ENCODE measurements around the gene PAPSS2. TPM values are rescaled to one million over a fixed set of nuclear protein-coding genes. Genes with fewer than 3 reads are reported as not detected.

The PAPSS2 gene
- total RNA-seq, 2 donors from 2014 or later = 20.4 to 22.1 TPM

DNA sequence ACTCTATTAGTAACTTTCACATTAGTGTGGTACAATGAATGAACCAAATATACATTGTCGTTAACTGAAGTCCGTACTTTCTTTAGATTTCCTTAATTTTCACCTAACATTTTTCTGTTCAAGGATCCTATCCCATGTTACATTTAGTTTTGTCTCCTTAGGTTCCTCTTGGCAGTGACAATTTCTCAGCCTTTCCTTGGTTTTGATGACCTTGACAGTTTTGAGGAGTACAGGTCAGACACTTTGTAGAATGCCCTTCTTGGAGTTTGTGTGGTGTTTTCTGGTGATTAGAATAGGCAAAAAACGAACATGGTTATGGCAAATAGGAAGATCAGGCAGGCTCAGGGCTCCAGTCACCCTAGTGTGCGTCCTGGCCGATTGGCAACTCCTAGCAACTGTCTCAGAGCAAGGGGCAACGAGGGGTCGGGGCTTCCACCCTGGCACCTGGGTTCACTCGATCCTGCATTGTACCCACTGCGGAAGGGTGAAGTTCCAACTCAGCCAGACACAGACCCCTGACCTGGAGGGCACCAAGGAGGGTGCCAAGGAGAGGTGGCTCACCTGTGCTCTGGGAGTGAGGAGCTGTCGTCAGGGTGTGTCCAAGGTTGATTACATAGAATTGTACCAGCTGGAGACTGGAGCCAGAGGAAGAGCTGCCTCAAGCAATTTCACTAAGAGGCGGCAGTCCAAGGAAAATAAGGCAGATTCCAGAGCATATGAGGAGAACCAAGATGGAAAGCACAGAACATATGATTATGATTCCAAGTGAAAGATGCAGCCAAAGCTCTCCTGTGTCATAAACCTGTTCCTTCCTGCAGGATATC is 37.5 kb downstream of the PAPSS2 start:
- TF ChIP-seq, protein P1, sequence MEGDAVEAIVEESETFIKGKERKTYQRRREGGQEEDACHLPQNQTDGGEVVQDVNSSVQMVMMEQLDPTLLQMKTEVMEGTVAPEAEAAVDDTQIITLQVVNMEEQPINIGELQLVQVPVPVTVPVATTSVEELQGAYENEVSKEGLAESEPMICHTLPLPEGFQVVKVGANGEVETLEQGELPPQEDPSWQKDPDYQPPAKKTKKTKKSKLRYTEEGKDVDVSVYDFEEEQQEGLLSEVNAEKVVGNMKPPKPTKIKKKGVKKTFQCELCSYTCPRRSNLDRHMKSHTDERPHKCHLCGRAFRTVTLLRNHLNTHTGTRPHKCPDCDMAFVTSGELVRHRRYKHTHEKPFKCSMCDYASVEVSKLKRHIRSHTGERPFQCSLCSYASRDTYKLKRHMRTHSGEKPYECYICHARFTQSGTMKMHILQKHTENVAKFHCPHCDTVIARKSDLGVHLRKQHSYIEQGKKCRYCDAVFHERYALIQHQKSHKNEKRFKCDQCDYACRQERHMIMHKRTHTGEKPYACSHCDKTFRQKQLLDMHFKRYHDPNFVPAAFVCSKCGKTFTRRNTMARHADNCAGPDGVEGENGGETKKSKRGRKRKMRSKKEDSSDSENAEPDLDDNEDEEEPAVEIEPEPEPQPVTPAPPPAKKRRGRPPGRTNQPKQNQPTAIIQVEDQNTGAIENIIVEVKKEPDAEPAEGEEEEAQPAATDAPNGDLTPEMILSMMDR (IDR thresholded peaks at IDR 0.05) = no peak
- Histone ChIP-seq H3K4me1 (ENCODE audit: control insufficient read depth in 1 of 2, low read depth in 2 of 2) (no peaks in the 10 kb centered on the region), H3K9me3 (no peaks in the 10 kb centered on the region), H3K27ac (no peak overlapping the region), H3K27me3 (replicated peaks; ENCODE audit: insufficient read depth) (no peaks in the 10 kb centered on the region), H3K36me3 (no peaks in the 10 kb centered on the region), H3K4me3 (no peak overlapping the region)
- ATAC-seq (ENCODE audit: insufficient number of reproducible peaks, low FRiP score, low read depth) (no peak), DNase-seq (ENCODE audit: low spot score) (no peak)

DNA sequence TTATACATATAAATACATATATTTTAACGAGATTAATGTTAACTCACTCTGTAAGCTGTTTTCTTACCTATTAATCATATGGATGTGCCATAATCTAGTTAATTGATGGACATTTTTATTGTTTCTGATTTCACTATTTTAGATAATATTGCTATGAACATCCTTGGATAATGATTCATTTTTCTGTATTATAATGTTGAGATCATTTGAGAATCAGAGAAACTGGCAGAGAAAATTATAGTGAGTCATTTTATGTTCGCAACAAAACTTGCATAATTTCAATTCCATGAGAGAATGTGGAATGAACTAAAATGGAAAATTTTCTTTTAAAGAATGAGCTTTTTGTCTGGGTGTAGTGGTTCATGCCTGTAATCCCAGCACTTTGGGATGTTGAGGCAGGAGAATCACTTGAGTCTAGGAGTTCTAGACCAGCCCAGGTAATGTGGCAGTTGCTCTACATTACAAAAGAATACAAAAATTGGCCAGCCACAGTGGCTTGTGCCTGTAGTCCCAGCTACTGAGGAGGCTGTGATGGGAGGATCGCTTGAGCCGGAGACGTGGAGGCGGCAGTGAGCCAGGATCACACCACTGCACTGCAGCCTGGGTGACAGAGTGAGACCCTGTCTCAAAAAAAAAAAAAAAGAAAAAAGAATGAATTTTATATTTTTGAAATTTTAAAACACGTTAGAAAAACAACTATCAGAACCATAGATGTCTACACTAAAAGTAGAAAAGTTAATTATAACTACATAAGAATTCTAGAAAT is 40.5 kb downstream of the PAPSS2 start:
- peak overlapping the region in 1 of 2 donors; percentile 34 for H3K27ac ChIP-seq
- H3K4me3 ChIP-seq = no peak overlapping the region
- H3K36me3 ChIP-seq = no peaks in the 10 kb centered on the region
- H3K27me3 ChIP-seq (replicated peaks; ENCODE audit: insufficient read depth) = no peaks in the 10 kb centered on the region
- ATAC-seq (ENCODE audit: insufficient number of reproducible peaks, low FRiP score, low read depth) (no peak), DNase-seq (ENCODE audit: low spot score) (no peak)
- no peaks in the 10 kb centered on the region for H3K9me3 ChIP-seq
- TF ChIP-seq, protein P1 (IDR thresholded peaks at IDR 0.05) = no peak
- H3K4me1 ChIP-seq (ENCODE audit: control insufficient read depth in 1 of 2, low read depth in 2 of 2) = no peaks in the 10 kb centered on the region

DNA sequence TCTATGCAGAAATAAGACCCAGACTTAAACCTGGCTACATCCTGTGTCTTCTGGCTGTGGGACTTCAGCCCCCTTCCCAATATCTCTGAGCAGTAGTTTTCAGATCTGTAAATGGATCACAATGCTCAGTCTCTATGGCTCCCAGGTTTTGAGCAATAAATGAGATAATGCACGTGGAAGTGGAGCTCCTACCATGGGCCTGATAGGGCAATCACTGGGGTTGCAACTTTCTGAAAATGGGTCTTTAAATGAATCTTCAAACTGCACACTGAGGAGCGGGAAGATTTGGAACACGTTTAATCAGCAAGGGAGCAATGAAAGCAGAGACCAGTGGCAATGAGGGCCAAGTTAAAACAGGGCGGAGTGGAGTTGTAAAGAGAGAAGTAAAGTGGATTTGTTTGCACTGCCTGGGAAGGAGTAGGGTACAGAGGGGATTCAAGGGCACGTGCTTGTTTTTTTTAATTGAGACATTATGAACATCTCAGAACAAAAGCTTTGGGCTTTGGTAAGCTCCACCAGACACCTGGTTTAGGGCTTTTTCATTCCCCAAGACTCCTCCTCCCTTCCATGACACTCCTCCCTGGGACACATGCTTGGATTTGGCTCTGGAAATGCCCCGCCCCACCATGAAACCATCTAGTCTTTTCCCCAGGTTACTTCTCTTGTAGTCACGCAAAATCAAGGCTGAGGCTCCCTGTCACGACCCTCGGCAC is 42.7 kb downstream of the PAPSS2 start:
- Histone ChIP-seq H3K36me3 (no peaks in the 10 kb centered on the region), H3K4me1 (ENCODE audit: control insufficient read depth in 1 of 2, low read depth in 2 of 2) (no peaks in the 10 kb centered on the region), H3K27ac (no peak overlapping the region), H3K9me3 (no peaks in the 10 kb centered on the region), H3K27me3 (replicated peaks; ENCODE audit: insufficient read depth) (no peaks in the 10 kb centered on the region), H3K4me3 (no peak overlapping the region)
- DNase-seq (ENCODE audit: low spot score) (no peak), ATAC-seq (ENCODE audit: insufficient number of reproducible peaks, low FRiP score, low read depth) (no peak)
- TF ChIP-seq, protein P1 (IDR thresholded peaks at IDR 0.05) = no peak

DNA sequence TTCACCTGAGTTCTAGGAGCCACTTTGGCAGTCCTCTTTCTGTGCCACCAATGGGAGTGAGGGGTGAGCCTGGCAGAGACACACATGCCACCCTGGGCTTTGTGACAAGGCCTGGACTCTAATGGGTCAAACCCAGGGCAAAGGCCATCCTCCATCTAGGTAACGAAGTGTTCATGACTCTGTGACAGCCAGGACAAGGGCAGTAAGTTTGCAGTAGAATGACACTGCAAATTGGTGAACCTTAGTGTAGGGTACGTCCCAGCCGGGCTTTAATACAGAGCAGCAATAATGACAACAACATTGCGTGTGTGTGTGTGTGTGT is 43.3 kb downstream of the PAPSS2 start:
- Histone ChIP-seq H3K27me3 (replicated peaks; ENCODE audit: insufficient read depth) (no peaks in the 10 kb centered on the region), H3K36me3 (no peaks in the 10 kb centered on the region), H3K9me3 (no peaks in the 10 kb centered on the region), H3K4me1 (ENCODE audit: control insufficient read depth in 1 of 2, low read depth in 2 of 2) (no peaks in the 10 kb centered on the region), H3K4me3 (no peak overlapping the region), H3K27ac (no peak overlapping the region)
- TF ChIP-seq, protein P1 (IDR thresholded peaks at IDR 0.05) = no peak
- ATAC-seq (ENCODE audit: insufficient number of reproducible peaks, low FRiP score, low read depth) (no peak), DNase-seq (ENCODE audit: low spot score) (no peak)

DNA sequence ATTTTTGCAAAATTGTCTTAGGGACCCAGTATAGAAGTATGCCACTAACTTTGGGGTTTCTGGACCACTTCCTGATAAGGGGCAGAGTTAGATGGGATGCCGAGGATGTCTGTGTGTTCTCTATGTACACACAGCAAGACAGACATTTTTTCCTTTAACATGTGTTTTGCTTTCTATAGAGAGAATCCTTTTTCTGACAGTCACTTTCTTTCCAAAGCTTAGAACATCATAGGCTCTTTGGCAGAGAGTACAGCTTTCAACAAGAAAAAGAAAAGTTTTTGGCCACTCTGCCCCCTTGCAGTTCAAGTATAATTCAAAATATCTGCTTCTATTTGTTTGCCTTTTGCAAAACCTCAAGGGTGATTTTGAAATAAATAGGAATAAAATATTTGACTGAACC is 44.1 kb downstream of the PAPSS2 start:
- Histone ChIP-seq H3K9me3 (no peaks in the 10 kb centered on the region), H3K4me3 (no peak overlapping the region), H3K4me1 (ENCODE audit: control insufficient read depth in 1 of 2, low read depth in 2 of 2) (no peaks in the 10 kb centered on the region), H3K27me3 (replicated peaks; ENCODE audit: insufficient read depth) (no peaks in the 10 kb centered on the region), H3K27ac (no peak overlapping the region), H3K36me3 (no peaks in the 10 kb centered on the region)
- TF ChIP-seq, protein P1 (IDR thresholded peaks at IDR 0.05) = no peak
- no peak for ATAC-seq (ENCODE audit: insufficient number of reproducible peaks, low FRiP score, low read depth)
- no peak for DNase-seq (ENCODE audit: low spot score)

Measured in thoracic aorta (tissue), 2 donors.